ENCODE results near the gene ATP2C2.
"Not testable (repeated sequence)": the region's sequence is repeated elsewhere in the genome, so short reads cannot be mapped to it uniquely, and the experiment has no call there.

ATP2C2 gene

GRCh38 chr16:84423416-84423837 lies 55.1 kb downstream of the ATP2C2 start:
- no peak for DNase-seq

- no peak for DNase-seq
Observed at GRCh38 chr16:84425696-84426095, 57.4 kb downstream of the ATP2C2 start.

- no peak for DNase-seq
Observed at GRCh38 chr16:84426804-84427203, 58.5 kb downstream of the ATP2C2 start.

GRCh38 chr16:84427553-84427952 lies 59.2 kb downstream of the ATP2C2 start:
- DNase-seq, result no peak

GRCh38 chr16:84430860-84431259 lies 62.5 kb downstream of the ATP2C2 start:
- DNase-seq, result no peak

GRCh38 chr16:84434800-84435199 lies 66.5 kb downstream of the ATP2C2 start:
- DNase-seq, result no peak

- DNase-seq, result no peak
Observed at GRCh38 chr16:84436196-84436595, 67.9 kb downstream of the ATP2C2 start.

GRCh38 chr16:84438971-84439696 lies 70.8 kb downstream of the ATP2C2 start:
- no peak for DNase-seq

GRCh38 chr16:84442416-84443145 lies 74.2 kb downstream of the ATP2C2 start:
- no peak for DNase-seq

- DNase-seq, result no peak
Observed at GRCh38 chr16:84443166-84443802, 74.9 kb downstream of the ATP2C2 start.

- no peak for DNase-seq
Observed at GRCh38 chr16:84444476-84444875, 76.1 kb downstream of the ATP2C2 start.

- no peak for DNase-seq
Observed at GRCh38 chr16:84446084-84446483, 77.7 kb downstream of the ATP2C2 start.

- no peak for DNase-seq
Observed at GRCh38 chr16:84446596-84447392, 78.5 kb downstream of the ATP2C2 start.

GRCh38 chr16:84448444-84448843 lies 80.1 kb downstream of the ATP2C2 start:
- no peak for DNase-seq

- no peak for DNase-seq
Observed at GRCh38 chr16:84449156-84450140, 81.1 kb downstream of the ATP2C2 start.

GRCh38 chr16:84450176-84450865 lies 82.0 kb downstream of the ATP2C2 start:
- DNase-seq, result no peak

- not testable (repeated sequence) for DNase-seq
Observed at GRCh38 chr16:84451010-84451676, 82.8 kb downstream of the ATP2C2 start.

GRCh38 chr16:84451781-84452180 lies 83.4 kb downstream of the ATP2C2 start:
- DNase-seq, result no peak

- DNase-seq, result no peak
Observed at GRCh38 chr16:84453061-84453752, 84.9 kb downstream of the ATP2C2 start.

- no peak for DNase-seq
Observed at GRCh38 chr16:84454611-84455010, 86.3 kb downstream of the ATP2C2 start.

Measured in effector CD4-positive, alpha-beta T cell (primary cell).